GM11168 (cell line): ENCODE data around the gene PTGS1.
"Not testable (repeated sequence)": the region's sequence is repeated elsewhere in the genome, so short reads cannot be mapped to it uniquely, and the experiment has no call there.

Experiments used
- in situ Hi-C: fragments of 300-500 bp; cut with MboI; formaldehyde crosslinking; loops from one replicate; pipeline ENCODE4 v1.12.0; 2022; ENCODE audit warnings: low sequenced_read_pairs; ENCODE audit not compliant: unreplicated experiment

The PTGS1 gene

DNA sequence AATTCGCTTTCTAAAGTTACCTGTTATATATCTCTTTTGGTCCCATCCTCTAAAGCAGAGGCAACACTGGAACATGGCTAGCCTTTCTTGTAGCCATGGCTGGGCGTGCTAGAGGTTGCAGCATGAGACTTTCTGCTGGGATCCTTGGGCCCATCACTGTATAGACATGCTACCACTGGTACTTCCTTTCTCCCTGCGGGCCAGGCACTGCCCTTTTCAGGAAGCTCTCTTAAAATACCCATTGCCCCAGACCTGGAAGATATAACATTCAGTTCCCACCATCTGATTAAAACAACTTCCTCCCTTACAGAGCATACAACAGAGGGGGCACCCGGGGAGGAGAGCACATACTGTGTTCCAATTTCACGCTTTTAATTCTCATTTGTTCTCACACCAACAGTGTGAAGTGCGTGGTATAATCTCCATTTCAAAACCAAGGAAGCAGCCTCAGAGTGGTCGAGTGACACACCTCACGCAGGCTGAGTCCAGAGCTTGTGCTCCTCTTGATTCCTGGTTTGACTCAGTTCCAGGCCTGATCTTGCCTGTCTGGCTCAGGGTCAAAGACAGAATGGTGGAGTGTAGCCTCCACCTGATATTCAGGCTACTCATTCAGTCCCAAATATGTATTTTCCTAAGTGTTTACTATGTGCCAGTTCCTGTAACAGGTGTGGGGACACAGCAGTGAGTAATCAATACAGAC is 22.6 kb downstream of the PTGS1 start:
- in situ Hi-C loops: no loop called here

DNA sequence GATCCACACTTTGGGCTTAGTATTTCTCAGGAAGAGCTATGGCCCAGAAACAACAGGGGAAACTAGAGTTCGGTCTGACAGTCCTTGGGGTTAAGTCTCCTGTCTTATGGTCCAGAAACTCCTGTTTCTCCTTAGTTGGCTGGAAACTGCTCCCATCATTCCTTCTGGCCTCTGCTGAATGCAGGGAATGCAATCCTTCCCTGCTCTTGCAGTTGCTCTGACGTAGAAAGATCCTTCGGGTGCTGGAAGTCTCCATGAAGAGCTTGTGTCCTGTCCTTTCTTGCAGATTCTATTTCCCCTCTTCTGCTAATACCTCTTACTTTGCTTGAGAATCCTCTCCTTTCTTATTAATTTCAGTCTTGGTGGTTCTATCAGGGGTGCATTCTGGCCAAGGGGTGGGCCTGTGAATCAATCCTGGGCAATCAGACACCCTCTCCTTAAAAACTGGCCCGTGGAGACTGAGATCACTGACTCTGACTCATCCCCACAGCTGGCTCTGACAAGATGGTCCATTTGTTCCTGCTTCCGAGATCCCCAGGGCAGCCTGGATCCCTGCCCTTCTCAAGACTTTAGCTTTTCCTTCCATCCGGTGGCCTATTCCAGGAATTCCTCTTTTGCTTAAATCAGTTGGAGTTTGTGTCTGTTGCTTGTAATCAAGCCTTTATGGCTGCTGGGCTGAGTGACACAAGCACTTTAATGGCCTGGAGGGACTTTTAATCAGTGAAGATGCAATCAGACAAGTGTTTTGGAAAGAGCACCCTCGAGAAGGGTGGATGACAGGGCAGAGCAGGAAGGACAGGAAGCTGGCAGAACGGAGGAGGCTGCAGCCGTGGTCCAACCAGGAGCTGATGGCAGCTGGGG is 23.7 kb downstream of the PTGS1 start:
- in situ Hi-C loops: no loop called here

DNA sequence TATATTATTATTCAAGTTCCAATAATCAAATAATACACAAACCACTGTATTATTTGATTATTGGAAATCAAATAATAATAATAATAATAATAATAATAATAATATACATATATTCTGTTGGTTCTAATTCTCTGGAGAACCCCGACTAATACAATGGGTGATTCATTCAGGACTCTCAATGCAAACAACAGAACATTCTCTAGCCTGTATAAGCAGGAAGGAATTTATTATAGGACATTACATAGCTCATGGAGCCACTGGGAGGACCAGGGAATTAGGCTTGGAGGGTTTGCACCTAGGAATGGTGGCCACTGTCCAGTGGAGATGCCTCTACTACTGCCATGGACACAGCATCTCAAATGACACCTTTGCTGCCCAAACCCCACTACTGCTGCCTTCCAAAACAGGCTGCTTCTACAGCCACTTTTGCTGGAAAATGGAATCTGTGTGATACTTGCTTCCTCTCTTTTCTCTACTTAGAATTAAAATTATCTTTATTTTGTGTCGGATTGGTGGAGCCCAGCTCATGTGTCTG is 25.9 kb downstream of the PTGS1 start:
- in situ Hi-C loops: no loop called here

DNA sequence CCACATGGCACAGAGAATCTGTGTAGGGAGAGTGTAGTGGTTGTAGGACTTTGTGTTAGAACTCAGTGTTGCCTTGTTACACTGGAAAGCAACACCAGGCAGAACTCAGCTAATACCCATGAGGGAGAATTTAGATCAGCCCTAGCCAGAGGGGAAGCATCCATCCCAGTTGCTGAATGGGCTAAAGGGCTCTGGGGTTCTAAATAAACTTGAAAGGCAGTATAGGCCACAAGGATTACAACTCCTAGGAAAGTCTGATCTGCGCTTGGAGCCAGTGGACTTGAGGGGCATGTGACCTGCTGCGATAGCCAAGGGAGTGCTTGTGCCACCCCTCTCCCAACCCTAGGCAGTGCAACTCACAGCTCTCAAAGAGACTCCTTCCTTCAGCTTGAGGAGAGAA is 26.9 kb downstream of the PTGS1 start:
- in situ Hi-C loops: no loop called here

DNA sequence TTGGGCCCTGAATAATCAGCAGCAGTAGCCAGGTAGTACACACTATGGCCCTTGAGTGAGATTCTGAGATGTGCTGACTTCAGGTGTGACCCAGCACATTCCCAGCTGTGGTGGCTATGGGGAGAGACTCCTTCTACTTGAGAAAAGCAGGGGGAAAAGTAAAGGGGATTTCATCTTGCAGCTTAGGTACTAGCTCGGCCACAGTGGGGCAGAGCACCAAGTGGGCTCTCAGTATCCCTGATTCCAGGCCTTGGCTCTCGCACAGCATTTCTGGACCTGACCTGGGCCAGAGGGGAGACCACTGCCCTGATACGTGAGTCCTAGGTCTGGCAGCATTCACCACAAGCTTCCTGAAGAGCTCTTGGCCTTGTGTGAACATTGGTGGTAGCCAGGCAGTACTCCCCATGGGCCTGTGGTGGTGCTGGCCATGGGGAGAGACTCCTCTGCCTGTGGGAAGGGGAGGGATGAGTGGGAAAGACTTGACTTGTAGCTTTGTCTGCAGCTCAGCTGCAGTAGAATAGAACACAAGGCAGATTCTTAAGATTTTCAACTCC is 27.6 kb downstream of the PTGS1 start:
- in situ Hi-C loops: no loop called here

DNA sequence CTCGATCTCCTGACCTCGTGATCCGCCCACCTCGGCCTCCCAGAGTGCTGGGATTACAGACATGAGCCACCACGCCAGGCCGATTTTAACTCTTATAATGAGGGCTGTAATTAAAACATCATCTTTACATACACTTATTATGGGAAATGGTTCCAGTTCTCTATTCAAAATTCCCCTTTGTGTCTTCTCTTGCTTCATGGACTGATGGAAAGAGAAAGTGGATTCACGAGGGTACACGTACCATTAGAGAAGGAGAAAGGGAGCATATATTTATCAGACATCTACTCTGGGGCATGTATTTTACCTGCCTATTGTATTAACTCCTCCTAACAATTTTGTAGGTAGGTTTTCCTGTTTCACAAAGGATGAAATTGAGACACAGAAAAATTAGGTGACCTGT is 31.1 kb downstream of the PTGS1 start:
- in situ Hi-C loops: no loop called here

DNA sequence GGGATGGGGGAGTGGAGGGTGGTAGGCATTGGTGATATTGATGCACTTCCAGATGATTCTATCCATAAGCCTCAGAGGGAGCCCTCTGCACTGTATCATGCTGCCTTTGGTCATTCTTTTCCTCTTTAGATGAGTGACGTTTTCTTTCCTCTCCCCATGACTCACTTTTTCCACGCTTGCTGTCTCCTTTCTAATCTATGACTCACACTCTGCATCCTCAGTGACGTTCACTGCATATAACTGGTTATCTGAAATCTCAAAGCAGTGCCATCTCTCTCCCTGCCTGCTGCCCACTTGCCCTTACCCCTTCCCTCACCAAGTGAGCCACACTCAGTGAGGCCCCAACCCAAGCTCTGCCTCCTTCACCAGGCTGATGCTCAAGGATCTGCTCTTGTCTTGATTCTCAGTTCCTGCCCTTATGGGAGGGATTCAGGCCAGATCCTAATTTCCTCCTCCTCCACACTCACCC is 31.6 kb downstream of the PTGS1 start:
- in situ Hi-C loops: no loop called here

DNA sequence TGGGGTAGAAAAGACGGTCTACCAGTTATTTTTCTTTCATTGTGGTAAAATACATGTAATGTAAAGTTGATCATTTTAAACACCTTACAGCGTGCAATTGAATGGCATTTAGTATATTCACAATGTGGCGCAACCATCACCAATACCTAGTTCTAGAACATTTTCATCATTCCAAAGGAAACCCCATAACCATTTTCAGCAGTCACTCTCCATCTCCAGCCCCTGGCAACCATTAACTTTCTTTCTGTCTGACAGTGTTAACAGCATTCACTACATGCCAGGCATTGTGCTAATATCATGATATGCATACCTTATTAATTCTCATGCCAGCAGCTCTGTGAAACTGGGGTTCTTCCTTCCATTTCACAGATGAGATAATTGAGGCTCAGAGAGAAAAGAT is 32.0 kb downstream of the PTGS1 start:
- in situ Hi-C loops: no loop called here

DNA sequence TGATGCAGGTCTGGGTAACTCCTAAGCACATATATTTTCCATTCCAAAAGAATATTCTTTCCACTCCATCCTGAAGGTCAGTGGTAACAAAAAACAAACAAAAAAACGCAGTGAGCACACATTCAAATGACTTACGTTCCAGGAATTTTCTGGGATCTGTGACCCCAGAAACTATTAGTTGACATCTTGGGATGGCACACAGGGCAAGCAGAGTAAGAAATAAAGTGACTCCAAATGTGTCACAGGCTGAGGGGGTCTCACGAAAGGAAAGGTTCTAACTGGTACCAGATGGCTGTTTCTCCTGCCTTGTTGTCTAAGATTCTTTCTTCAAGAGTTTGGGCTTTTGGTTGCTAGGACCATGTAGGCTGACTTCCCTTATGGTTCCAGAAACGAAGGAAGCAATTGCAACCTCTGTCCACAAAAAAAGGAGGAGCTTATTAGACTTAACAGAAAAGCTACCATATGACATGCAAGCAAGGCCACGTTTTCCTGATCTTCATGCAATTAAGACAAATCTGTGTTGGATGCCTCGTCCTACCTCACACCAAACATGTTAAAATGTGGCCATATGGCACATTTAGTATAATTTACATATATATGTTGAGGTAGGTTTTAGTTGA is 32.7 kb downstream of the PTGS1 start:
- in situ Hi-C loops: no loop called here

DNA sequence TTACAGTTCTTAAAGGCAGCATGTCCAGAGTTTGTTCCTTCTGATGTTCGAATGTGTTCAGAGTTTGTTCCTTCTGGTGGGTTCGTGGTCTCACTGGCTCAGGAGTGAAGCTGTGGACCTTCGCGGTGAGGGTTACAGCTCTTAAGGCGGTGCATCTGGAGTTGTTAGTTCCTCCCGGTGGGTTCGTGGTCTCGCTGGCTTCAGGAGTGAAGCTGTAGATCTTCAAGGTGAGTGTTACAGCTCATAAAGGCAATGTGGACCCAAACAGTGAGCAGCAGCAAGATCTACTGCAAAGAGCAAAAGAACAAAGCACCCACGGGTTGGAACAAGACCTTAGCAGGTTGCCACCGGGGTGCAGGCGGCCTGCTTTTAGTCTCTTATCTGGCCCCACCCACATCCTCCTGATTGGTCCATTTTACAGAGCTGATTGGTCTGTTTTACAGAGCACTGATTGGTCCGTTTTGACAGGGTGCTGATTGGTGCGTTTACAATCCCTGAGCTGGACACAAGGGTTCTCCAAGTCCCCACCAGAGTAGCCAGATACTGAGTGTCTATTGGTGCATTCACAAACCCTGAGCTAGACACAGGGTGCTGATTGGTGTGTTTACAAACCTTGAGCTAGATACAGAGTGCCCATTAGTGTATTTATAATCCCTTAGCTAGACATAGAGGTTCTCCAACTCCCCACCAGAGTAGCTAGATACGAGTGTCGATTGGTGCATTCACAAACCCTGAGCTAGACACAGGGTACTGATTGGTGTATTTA is 34.7 kb downstream of the PTGS1 start:
- in situ Hi-C loops: not testable (repeated sequence)

DNA sequence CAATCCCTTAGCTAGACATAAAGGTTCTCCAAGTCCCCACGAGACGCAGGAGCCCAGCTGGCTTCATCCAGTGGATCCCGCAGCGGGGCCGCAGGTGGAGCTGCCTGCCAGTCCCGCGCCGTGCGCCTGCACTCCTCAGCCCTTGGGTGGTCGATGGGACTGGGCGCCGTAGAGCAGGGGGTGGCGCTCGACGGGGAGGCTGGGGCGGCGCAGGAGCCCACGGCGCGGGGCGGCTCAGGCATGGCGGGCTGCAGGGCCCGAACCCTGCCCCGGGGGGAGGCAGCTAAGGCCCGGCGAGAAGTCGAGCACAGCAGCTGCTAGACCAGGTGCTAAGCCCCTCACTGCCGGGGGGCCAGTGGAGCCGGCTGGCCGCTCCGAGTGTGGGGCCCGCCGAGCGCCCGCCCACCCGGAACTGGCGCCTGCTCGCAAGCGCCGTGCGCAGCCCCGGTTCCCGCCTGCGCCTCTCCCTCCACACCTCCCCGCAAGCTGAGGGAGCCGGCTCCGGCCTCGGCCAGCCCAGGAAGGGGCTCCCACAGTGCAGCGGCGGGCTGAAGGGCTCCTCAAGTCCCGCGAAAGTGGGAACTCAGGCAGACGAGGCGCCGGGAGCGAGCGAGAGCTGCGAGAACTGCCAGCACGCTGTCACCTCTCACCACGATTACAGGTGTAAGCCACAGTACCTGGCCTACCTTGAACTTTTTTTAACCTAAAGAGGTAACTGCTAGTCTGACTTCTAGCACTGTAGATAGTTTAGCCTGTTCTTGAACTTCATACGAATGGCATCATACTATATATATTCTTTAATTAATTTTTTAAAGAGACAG is 35.5 kb downstream of the PTGS1 start:
- in situ Hi-C loops: no loop called here

DNA sequence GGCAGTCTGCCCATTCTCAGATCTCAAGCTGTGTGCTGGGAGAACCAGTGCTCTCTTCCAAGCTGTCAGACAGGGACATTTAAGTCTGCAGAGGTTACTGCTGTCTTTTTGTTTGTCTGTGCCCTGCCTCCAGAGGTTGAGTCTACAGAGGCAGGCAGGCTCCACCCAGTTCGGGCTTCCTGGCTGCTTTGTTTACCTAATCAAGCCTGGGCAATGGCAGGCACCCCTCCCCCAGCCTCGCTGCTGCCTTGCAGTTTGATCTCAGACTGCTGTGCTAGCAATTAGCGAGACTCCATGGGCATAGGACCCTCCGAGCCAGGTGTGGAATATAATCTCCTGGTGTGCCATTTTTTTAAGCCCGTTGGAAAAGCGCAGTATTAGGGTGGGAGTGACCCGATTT is 43.3 kb downstream of the PTGS1 start:
- in situ Hi-C loops: not testable (repeated sequence)

DNA sequence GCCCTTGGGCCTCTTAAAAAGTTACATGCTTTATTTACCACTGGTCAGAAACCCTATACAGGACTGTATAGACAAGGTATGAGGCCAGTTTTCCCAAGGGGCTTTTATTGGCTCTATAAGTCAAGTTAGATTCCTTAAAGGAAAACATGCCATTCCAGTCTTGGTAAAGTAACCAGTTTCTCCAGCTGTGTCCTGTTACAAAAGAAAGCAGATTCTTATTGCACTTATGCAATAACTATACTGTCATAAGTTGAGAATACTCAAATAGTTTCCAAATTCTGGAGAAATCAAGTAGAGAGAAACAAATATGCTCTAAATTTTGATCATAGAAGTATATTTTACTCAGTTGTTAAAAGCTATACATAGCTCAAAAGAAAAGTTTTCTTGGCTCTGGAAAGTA is 47.2 kb downstream of the PTGS1 start:
- in situ Hi-C loops: no loop called here

DNA sequence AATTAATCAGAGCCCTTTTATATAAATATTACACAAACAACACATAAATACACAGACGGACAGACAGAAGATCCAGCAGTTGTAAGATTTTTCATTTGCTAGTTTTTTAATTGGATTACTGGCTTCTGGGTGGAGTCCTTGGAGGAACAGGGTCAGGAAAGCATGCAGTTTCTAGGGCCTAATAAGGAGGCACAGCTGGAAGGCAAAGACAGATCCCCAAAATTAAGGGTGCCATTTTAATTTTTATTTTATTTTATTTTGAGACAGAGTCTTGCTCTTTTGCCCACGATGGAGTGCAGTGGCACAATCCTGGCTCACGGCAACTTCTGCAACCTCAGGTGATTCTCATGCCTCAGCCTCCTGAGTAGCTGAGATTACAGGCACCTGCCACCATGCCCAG is 49.5 kb downstream of the PTGS1 start:
- in situ Hi-C loops: no loop called here

DNA sequence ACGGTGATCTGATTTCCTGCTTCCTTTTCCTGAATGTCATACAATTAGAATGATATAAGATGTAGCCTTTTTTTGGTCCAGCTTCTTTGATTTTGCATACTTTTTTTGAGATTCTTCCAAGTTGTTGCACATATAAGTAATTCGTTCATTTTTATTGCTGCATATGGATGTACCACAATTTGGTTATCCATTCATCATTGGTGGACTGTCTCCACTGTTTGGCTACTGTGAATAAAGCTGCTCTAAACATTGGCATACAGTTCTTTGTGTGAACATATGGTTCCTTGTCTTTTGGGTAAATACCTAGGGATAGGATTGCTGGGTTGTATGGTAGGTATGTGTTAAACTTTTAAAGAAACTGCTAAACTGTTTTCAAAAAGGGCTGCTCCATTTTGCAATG is 54.3 kb downstream of the PTGS1 start:
- in situ Hi-C loops: no loop called here

DNA sequence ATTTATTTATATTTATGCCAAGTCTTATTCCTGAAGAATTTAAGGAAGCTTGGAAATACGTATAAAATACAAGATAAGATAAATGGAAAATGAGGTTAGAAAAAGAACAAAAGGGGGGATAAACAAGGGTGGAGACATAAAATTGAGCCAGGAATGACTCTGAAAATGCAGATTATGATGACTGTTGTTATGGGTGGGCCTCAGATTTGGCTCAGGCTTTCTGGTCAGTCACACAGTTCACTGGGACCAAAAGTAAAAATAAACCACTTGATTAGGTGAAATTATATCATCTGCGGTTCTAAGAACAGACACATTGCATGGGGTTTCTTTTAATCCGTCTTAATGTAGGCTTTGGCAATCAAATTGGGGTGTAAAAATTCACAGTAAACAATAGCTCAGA is 55.9 kb downstream of the PTGS1 start:
- in situ Hi-C loops: no loop called here

DNA sequence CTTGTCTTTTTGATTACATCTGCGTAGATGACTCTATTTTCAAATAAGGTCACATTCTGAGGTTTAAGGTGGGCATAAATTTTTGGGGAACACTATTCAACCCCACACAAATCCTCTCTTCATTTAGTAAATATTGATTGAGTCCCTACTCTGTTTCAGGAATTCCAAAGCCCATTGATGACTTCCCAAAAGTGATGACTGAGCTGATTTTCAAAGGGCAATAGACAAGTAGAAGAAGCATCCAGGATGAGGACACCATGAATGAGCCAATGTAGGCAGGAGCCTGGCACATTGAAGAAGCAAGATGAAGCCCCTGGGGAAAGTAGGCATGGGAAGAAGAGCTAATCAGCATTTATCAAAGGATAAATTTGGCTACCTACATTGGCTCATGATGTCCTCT is 71.7 kb downstream of the PTGS1 start:
- in situ Hi-C loops: no loop called here

DNA sequence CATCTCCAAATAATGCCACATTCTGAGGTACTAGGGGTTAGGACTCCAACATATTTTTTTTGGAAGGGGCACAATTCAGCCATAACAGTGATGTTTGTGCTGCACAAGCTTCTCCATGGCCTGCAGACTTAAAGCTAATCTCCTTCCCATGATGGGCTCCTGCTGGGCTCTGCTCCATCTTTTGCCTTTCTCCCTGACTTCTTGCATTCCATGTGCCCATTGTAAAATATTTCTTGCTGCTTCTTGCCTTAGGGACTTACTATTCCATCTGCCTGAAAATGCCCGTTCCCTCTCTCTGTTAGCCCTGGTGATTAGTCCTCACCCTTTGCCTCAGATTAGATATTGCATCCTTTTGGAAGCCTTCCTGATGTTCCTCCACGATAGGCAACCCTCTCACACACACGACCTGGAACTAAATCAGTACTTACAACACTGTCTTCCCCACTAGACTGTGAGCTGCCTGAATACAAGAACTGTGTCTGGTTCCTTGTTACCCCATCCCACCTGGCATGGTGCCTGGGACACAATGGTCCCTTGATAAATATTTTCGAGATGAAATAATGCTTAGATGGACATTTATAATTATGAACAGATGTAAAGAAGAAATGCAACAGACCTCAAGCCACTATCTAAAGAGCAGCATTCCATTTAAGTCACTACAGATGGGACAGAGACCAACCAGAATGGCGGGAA is 73.4 kb downstream of the PTGS1 start:
- in situ Hi-C loops: no loop called here
